DMS53 (cell line): ENCODE results near the gene ILF2.
A peak's percentile ranks its signal among the peaks of the same experiment; 100 is the strongest.
"Not testable (repeated sequence)": the region's sequence is repeated elsewhere in the genome, so short reads cannot be mapped to it uniquely, and the experiment has no call there.

Experiments used
- DNase-seq: peaks from one replicate; lab custom pipeline; 2025; lab: John Stamatoyannopoulos, UW

ILF2 gene

GRCh38 chr1:153649137-153649862, 21.5 kb downstream of the ILF2 start:
- DNase-seq: peak; percentile 73

DNA sequence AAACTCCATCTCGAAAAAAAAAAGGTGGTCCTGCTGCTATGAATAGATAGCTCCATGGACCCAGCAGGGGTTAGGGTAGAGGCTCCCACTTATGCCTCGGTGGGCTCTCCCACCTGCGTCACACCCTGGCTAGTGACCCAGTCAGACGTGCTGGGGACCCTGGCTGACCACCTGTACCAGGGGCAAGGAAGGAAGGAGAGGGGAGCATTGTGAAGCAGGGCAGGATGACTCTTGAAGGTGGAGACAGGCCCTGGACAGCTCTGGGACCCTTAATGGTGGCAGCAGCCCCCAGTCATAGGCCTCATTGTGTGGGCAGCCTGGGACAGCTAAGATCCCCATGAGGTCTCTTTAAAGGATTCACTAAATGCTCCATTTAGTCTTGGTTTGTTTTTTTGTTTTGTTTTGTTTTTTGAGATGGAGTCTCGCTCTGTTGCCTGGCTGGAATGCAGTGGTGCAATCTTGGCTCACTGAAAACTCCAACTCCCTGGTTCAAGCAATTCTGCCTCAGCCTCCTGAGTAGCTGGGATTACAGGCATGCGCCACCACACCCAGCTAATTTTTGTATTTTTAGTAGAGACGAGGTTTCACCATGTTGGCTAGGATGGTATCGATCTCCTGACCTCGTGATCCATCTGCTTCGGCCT, 22.7 kb downstream of the ILF2 start:
- no peak for DNase-seq

DNA sequence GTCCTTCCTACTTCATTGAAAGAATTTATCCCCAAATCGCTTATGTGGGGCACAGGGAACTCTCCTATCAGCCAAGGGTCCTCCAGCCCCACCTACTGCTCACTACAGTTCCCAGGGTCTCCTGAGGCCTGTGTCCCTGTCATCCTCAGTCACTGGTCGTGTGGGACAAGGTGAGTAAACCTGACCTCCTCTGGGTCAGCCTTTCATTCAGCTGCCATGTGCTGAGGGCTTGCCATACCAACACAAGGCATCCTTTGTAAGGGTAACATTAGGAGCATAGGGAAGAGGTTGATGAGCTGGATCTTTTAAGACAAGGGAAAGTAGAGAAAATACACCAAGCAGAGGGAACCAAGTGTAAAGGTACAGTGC, 23.5 kb downstream of the ILF2 start:
- DNase-seq: peak; percentile 39

DNA sequence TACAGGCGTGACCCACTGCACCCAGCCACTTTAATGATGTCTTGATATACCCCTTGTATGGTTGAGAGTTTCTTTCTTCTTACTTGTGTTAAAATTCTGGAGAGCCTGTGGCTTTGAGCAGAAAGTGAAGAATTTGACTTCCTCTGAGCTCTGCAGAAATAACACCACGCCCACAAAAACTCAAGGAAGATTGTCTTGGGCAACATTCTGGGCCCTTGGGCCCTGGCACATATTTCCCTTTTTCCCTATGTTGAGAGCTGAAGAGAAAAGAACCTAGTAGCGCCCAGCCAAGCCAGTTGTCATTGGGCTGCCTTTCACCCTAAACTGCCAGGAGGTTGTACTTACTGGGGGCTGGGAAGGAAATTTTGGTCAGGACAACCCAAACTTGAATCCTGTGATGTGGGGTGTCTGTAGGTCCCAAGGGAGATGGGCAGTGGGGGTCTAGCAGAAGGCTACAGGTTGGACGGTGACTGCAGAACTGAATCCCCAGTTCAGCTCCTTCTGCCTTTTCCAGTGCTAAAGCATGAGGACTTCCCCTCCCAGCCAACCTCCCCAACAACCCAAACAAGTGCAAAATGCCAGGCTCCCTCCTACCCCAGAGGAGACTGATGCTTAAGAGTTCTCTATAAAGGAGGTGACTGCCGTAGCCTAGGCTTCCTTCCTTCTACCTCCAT, 24.0 kb downstream of the ILF2 start:
- peak; percentile 38 for DNase-seq

GRCh38 chr1:153643816-153644215, 27.0 kb downstream of the ILF2 start:
- no peak for DNase-seq

DNA sequence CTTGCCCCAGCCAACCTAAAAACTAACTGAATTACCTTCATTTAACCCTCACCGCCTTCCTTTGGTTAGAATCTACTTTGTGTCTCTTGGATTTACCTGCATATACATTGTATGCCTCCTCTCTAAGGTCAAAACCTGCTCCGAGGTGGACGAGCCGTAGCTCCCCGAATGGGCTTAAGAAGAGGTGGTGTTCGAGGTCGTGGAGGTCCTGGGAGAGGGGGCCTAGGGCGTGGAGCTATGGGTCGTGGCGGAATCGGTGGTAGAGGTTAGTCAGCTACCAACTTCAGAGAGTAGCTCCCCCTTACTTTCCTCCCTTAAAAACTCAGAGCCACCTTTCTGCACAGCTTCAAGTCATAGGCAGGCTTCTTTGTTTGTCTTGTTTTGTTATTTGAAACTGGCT, 27.7 kb downstream of the ILF2 start:
- no peak for DNase-seq

DNA sequence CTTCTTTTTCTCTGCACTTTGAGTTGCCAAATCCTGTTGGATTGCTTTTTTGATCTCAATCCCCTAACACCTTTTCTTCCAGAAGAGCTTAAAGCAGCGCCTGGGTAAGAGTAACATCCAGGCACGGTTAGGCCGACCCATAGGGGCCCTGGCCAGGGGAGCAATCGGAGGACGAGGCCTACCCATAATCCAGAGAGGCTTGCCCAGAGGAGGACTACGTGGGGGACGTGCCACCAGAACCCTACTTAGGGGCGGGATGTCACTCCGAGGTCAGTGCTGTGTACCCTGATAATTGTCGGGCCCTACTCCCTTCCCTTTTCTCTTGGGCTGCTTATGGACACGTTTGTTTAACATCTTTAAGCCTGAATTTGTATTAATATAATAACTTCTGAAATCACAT, 28.6 kb downstream of the ILF2 start:
- DNase-seq: no peak

GRCh38 chr1:153640861-153641260, 29.9 kb downstream of the ILF2 start:
- no peak for DNase-seq

DNA sequence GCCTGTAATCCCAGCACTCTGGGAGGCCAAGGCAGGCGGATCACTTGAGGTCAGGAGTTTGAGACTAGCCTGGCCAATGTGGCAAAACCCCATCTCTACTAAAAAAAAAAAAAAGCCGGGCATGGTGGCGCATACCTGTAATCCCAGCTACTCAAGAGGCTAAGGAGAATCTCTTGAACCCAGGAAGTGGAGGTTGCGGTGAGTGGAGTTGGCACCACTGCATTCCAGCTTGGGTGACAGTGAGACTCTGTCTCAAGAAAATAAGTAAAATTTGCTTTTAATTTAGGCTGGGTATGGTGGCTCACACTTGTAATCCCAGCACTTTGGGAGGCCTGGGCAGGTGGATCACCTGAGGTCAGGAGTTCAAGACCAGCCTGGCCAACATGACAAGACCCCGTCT, 30.6 kb downstream of the ILF2 start:
- DNase-seq: not testable (repeated sequence)

DNA sequence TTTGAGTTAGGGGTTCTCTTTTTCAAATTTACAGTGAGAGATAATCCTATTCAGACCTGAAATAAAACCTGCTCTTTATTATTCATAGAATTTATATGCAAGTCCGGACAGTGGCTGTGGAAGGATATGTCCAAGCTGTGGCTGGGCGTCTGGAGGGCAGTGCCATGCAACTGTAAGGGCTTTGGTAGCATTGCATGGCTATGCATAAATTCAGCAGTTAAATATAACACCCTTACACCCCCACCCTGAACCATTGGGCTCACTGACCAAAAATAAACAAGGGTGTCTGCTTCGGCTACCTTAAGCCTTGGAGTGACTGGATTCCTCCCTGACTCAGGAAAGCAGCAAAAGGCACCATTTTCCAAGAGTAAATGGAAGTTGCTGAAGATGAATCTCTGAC, 31.5 kb downstream of the ILF2 start:
- no peak for DNase-seq

GRCh38 chr1:153638261-153638660, 32.5 kb downstream of the ILF2 start:
- DNase-seq: no peak

DNA sequence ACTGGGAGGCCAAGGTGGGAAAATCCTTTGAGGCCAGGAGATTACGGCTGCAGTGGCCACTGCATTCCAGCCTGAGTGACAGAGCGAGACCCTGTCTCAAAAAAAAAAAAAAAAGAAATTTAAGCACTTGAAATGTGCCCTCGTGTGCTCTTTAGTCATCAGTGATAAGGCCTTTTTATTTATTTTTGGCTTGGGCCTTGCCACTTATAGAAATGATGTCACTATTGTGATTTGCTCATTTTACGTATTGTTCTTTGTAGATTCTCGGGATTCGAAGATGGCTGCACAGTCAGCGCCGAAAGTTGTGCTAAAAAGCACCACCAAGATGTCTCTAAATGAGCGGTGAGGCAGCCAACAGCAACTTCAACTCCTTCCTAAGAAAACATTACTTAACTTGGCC, 34.5 kb downstream of the ILF2 start:
- DNase-seq: no peak

- no peak for DNase-seq
Measured at GRCh38 chr1:153635872-153636271, 34.9 kb downstream of the ILF2 start.

DNA sequence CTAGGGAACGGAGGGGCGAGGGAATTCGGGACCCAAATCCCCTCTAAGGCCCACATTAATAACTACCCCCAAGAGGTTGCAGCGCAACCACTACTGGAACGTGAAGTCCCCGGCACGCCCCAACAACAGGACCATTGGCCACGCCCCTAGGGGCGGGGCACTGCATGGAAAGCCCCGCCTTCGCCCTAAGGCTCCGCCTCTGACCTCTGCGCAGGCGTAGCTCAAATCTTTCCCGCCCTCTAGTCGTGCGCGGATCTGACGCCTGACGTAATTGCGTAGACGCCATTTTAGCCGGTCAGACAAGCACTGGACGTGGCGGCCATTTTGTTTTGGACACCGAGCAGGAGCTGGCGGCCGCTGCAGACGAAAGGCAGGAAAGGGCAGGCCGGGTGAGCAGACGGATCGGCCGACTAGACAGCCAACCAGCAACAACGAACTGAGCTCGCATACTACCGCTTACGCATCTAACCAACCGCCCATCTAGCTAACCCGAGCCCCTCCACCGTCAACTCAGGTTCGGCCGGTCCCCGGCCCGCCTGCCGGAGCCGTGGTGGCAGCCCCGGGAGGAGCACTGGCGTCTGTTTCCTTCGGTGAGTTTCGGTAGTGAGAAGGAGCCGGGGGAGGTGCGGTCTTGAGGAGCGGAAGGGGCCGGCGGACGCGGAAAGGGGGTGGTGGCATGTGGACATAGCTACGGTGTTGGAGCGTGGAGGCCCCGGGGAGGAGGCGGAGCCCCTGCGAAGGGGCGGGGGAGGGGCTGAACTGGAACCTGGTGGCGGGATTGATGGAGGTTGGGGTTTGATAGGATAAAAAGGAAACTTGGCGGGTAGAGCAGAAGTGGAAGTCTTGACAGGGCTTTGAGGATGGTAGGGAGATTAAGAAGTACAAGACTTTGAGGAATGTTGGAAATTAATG, 36.8 kb downstream of the ILF2 start, which contains the start of gene CHTOP:
TSS of gene CHTOP (plus strand) at position 313 of the 912 bp plus-strand sequence. CDS start 2,523 bp downstream, outside the sequence.
- peak; percentile 99 for DNase-seq

- DNase-seq: no peak
Measured at GRCh38 chr1:153633161-153633753, 37.5 kb downstream of the ILF2 start.

DNA sequence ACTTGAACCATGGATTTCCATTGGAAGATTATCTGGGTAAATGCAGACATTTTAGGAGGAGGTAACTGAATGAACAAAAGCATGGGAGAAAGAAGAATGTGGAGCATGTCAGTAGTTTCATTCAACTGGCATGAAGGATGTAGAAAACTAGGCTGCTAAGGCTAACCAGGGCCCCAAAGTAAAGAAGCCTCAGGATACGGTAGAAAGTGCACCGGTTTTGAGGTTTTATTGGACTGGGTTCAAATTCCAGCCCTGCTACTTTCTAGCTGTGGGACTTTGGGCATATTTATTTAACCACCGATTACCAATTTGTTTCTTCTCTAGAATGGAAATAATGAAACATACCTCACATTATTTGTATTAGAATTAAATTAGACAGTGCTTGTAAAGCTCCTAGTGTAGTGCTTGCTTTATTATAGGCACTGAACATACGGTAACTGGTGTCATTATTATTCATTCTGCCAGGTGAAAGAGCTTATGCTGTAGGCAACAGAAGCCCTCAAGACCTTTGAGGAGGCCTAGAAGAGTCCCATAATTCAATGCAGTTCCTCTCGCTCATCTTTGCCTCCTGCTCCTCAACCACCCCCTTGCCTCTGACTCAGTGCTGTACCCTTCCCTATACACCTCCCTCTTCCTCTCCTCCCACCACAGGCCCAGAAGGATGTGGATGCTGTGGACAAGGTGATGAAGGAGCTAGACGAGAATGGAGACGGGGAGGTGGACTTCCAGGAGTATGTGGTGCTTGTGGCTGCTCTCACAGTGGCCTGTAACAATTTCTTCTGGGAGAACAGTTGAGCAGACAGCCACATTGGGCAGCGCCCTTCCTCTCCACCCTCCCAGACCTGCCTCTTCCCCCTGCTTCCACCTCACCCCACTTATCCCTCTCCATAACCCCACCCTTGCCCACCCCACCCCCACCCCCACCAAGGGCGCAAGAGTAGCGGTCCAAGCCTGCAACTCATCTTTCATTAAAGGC, 39.5 kb downstream of the ILF2 start:
- no peak for DNase-seq

GRCh38 chr1:153630384-153630783, 40.4 kb downstream of the ILF2 start:
- no peak for DNase-seq

- DNase-seq: no peak
Measured at GRCh38 chr1:153629971-153630370, 40.8 kb downstream of the ILF2 start.

- DNase-seq: no peak
Measured at GRCh38 chr1:153629343-153629665, 41.5 kb downstream of the ILF2 start.

DNA sequence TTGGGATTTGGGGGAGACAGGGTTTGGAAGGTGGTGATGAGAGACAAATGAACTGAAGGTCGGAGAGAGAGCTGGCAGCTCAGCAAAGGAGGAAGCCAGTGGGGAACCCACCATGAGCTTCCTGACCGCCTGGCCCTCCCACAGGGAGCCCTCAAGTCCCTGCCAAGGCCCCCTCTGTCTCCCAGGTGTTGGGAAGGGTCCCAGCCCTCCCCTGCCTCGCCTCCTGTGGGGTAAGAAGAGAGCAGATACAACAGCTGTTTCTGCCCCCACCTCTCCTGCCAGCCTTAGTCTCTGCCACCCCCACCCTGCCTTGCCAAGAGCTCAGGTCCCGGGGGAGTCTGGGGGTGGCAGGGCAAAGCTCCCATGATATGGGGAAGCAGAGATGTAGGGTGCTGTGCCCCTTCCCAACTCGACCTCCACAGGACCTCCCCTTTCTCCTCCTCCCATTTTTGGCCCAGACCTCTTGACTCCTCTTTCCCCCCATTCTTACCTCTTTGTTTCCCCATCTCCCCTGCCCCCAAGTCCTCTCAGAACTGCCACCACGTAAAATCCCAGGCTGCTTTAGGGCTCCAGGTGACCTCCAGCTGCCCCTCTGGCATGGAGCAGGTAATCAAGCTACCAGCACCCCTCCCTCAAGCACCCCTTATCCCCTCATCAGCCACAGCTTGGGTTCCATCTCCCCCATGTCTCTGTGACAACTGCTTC, 42.0 kb downstream of the ILF2 start:
- no peak for DNase-seq
